Mesendoderm (in vitro differentiated cells): Measurements from ENCODE around the gene KAZN.

Experiments used
- DNase-seq: peaks from one replicate; pipeline ENCODE4 v3.0.0; 2013
- H2AK5ac ChIP-seq: 2 replicates; pipeline ENCODE4 v1.6.1; 2013; ENCODE audit warnings: low read length, inconsistent platforms
- H2BK120ac ChIP-seq: 2 replicates; pipeline ENCODE4 v1.6.1; 2013; ENCODE audit warnings: low read depth, mild to moderate bottlenecking, low read length, moderate library complexity, mixed read lengths
- H2BK15ac ChIP-seq: replicated peaks from 2 replicates; pipeline ENCODE4 v1.6.1; 2013; ENCODE audit warnings: low read depth, mild to moderate bottlenecking, moderate library complexity
- H2BK5ac ChIP-seq: 2 replicates; pipeline ENCODE4 v1.6.1; 2013; ENCODE audit warnings: low read length, inconsistent platforms
- H3K18ac ChIP-seq: 2 replicates; pipeline ENCODE4 v1.6.1; 2013; ENCODE audit warnings: mild to moderate bottlenecking, low read length, mixed read lengths
- H3K23ac ChIP-seq: one replicate; pipeline ENCODE4 v1.6.1; 2013; ENCODE audit warnings: low read length
- H3K27ac ChIP-seq: 2 replicates; pipeline ENCODE4 v1.5.1; 2013; ENCODE audit warnings: low read depth, mild to moderate bottlenecking, inconsistent platforms, low read length, moderate library complexity
- H3K27me3 ChIP-seq: 2 replicates; pipeline ENCODE4 v1.6.1; 2013; ENCODE audit warnings: low read length, control low read depth, mild to moderate bottlenecking, inconsistent platforms; ENCODE audit not compliant: insufficient read depth, poor library complexity
- H3K36me3 ChIP-seq: 2 replicates; pipeline ENCODE4 v1.6.1; 2013; ENCODE audit warnings: low read length, inconsistent platforms; ENCODE audit not compliant: control insufficient read depth, insufficient read depth
- H3K4ac ChIP-seq: one replicate; pipeline ENCODE4 v1.6.1; 2013; ENCODE audit warnings: low read depth, mild to moderate bottlenecking, low read length, moderate library complexity
- H3K4me1 ChIP-seq: 2 replicates; pipeline ENCODE4 v1.6.1; 2013; ENCODE audit warnings: low read depth, low read length, inconsistent platforms; ENCODE audit not compliant: control insufficient read depth
- H3K4me2 ChIP-seq: 2 replicates; pipeline ENCODE4 v1.6.1; 2013; ENCODE audit warnings: low read length
- H3K4me3 ChIP-seq: 2 replicates; pipeline ENCODE4 v1.5.1; 2013; ENCODE audit warnings: mild to moderate bottlenecking, low read length
- H3K56ac ChIP-seq: one replicate; pipeline ENCODE4 v1.6.1; 2013; ENCODE audit warnings: low read length
- H3K79me1 ChIP-seq: 2 replicates; pipeline ENCODE4 v1.6.1; 2013; ENCODE audit warnings: low read length, inconsistent platforms
- H3K79me2 ChIP-seq: 2 replicates; pipeline ENCODE4 v1.6.1; 2013; ENCODE audit warnings: mild to moderate bottlenecking, low read length; ENCODE audit not compliant: control insufficient read depth, insufficient read depth
- H3K9ac ChIP-seq: 2 replicates; pipeline ENCODE4 v1.6.1; 2013; ENCODE audit warnings: low read length, inconsistent platforms
- H4K5ac ChIP-seq: one replicate; pipeline ENCODE4 v1.6.1; 2013; ENCODE audit warnings: low read length
- H4K8ac ChIP-seq: one replicate; pipeline ENCODE4 v1.6.1; 2013; ENCODE audit warnings: low read depth, mild to moderate bottlenecking, control low read depth, low read length, moderate library complexity
- WGBS: extraction: QIAGEN DNeasy Blood & Tissue Kit; methylation state at CpG from one replicate; pipeline ENCODE4 v1.1.7; 2013; ENCODE audit warnings: low lambda C conversion rate, missing lambda C conversion rate; ENCODE audit not compliant: insufficient coverage; ENCODE audit errors: extremely low coverage; 5-methylcytosine and 5-hydroxymethylcytosine counted together

KAZN gene

DNA sequence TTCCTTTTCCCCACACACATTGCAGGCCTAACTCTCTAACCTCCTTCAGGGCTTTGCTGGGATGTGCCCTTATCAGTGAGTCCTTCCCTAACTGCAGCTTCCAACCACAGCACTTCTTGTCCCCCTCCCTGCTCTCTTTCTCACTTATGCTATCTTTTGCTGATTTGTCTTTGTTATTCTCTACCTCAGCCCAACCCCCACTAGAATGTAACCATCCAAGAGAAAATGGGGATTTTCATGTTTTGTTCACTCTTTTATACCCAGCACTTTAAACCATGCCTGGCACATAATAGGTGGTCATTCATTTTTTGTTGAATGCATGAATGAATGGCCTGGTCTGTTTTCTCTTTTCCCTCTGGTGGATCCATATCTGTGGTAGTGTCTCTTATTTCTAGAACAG lies 243.5 kb downstream of the KAZN start:
- H3K4me2 ChIP-seq: no peak overlapping the region
- H2BK5ac ChIP-seq: no peak overlapping the region

GRCh38 chr1:14842361-14842760 lies 243.9 kb downstream of the KAZN start:
- H2BK120ac ChIP-seq: no peak overlapping the region
- H3K4me1 ChIP-seq: no peaks in the 10 kb centered on the region
- no peak overlapping the region for H2BK15ac ChIP-seq
- no peak overlapping the region for H3K4ac ChIP-seq
- DNase-seq: no peak
- H2BK5ac ChIP-seq: no peak overlapping the region
- no peak overlapping the region for H4K8ac ChIP-seq
- no peak overlapping the region for H3K4me3 ChIP-seq
- H3K9ac ChIP-seq: no peak overlapping the region
- H3K18ac ChIP-seq: no peak overlapping the region
- no peaks in the 10 kb centered on the region for H3K36me3 ChIP-seq
- H3K27me3 ChIP-seq: no peaks in the 10 kb centered on the region
- H3K4me2 ChIP-seq: no peak overlapping the region
- H2AK5ac ChIP-seq: no peak overlapping the region
- H3K79me1 ChIP-seq: no peaks in the 10 kb centered on the region
- H3K23ac ChIP-seq: no peak overlapping the region
- H3K56ac ChIP-seq: no peak overlapping the region
- no CpG with 5 or more reads among the region's 4 CpGs for WGBS
- no peak overlapping the region for H4K5ac ChIP-seq
- H3K27ac ChIP-seq: no peak overlapping the region
- H3K79me2 ChIP-seq: no peaks in the 10 kb centered on the region

More for the DNA sequence above, 243.5 kb downstream of the KAZN start:
- Histone ChIP-seq H2AK5ac (no peak overlapping the region), H2BK15ac (no peak overlapping the region), H3K23ac (no peak overlapping the region), H3K79me2 (no peaks in the 10 kb centered on the region), H3K9ac (no peak overlapping the region), H2BK120ac (no peak overlapping the region), H3K79me1 (no peaks in the 10 kb centered on the region), H3K4ac (no peak overlapping the region), H4K5ac (no peak overlapping the region), H3K36me3 (no peaks in the 10 kb centered on the region), H3K4me3 (no peak overlapping the region), H3K56ac (no peak overlapping the region), H3K27me3 (no peaks in the 10 kb centered on the region), H4K8ac (no peak overlapping the region), H3K4me1 (no peaks in the 10 kb centered on the region), H3K27ac (no peak overlapping the region), H3K18ac (no peak overlapping the region)
- no peak for DNase-seq

- Histone ChIP-seq H3K4me1 (no peaks in the 10 kb centered on the region), H2BK15ac (no peak overlapping the region), H4K8ac (no peak overlapping the region), H3K27me3 (no peaks in the 10 kb centered on the region), H3K18ac (no peak overlapping the region), H2BK5ac (no peak overlapping the region), H3K36me3 (no peaks in the 10 kb centered on the region), H3K79me1 (no peaks in the 10 kb centered on the region), H3K4ac (no peak overlapping the region), H2AK5ac (no peak overlapping the region), H3K27ac (no peak overlapping the region), H3K56ac (no peak overlapping the region), H3K23ac (no peak overlapping the region), H3K79me2 (no peaks in the 10 kb centered on the region), H4K5ac (no peak overlapping the region), H3K9ac (no peak overlapping the region), H2BK120ac (no peak overlapping the region), H3K4me2 (no peak overlapping the region), H3K4me3 (no peak overlapping the region)
- no CpG with 5 or more reads among the region's 2 CpGs for whole genome bisulfite sequencing
- no peak for DNase-seq
Observed at GRCh38 chr1:14842891-14843290, 244.4 kb downstream of the KAZN start.

DNA sequence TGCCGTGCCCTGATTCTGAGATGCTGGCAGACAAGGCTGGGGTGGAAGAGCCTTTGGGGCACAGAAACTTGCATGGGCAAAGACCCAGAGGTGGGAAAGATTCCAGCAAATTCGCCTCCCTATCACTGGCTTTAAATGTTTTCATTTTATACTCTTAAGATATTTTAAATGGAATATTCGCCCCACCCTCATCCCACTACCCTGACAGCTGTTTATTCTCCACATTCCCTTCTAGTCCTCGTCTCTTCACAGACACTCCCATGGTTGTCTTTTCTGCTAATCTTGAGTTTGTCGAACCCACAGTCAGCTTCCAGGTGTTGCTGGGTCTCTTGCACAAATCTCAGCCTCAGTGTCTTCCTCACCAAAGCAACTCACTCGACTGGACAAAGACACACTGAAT lies 245.0 kb downstream of the KAZN start:
- Histone ChIP-seq H3K4me1 (no peaks in the 10 kb centered on the region), H2BK15ac (no peak overlapping the region), H3K56ac (no peak overlapping the region), H2BK120ac (no peak overlapping the region), H3K36me3 (no peaks in the 10 kb centered on the region), H3K27ac (no peak overlapping the region), H4K5ac (no peak overlapping the region), H2BK5ac (no peak overlapping the region), H3K9ac (no peak overlapping the region), H3K23ac (no peak overlapping the region), H4K8ac (no peak overlapping the region), H3K4me2 (no peak overlapping the region), H3K4ac (no peak overlapping the region), H3K79me2 (no peaks in the 10 kb centered on the region), H2AK5ac (no peak overlapping the region), H3K79me1 (no peaks in the 10 kb centered on the region), H3K4me3 (no peak overlapping the region), H3K27me3 (no peaks in the 10 kb centered on the region), H3K18ac (no peak overlapping the region)
- no peak for DNase-seq
- WGBS: no CpG with 5 or more reads among the region's 6 CpGs

- no peak for DNase-seq
- no peak overlapping the region for H3K4me3 ChIP-seq
- H2AK5ac ChIP-seq: no peak overlapping the region
- H2BK15ac ChIP-seq: no peak overlapping the region
- H2BK120ac ChIP-seq: no peak overlapping the region
- H3K9ac ChIP-seq: no peak overlapping the region
- H3K4ac ChIP-seq: no peak overlapping the region
- no peaks in the 10 kb centered on the region for H3K27me3 ChIP-seq
- WGBS: no CpG with 5 or more reads among the region's 2 CpGs
- no peaks in the 10 kb centered on the region for H3K79me1 ChIP-seq
- no peak overlapping the region for H2BK5ac ChIP-seq
- no peaks in the 10 kb centered on the region for H3K4me1 ChIP-seq
- no peak overlapping the region for H4K5ac ChIP-seq
- H3K56ac ChIP-seq: no peak overlapping the region
- no peaks in the 10 kb centered on the region for H3K79me2 ChIP-seq
- H3K18ac ChIP-seq: no peak overlapping the region
- H3K23ac ChIP-seq: no peak overlapping the region
- H3K36me3 ChIP-seq: no peaks in the 10 kb centered on the region
- no peak overlapping the region for H3K4me2 ChIP-seq
- H4K8ac ChIP-seq: no peak overlapping the region
- no peak overlapping the region for H3K27ac ChIP-seq
Observed at GRCh38 chr1:14844356-14844755, 245.9 kb downstream of the KAZN start.

GRCh38 chr1:14844923-14845617 lies 246.6 kb downstream of the KAZN start:
- no peak for DNase-seq
- H4K5ac ChIP-seq: no peak overlapping the region
- H3K27ac ChIP-seq: no peak overlapping the region
- H3K79me2 ChIP-seq: no peaks in the 10 kb centered on the region
- H4K8ac ChIP-seq: no peak overlapping the region
- no peak overlapping the region for H3K18ac ChIP-seq
- no peaks in the 10 kb centered on the region for H3K36me3 ChIP-seq
- no peak overlapping the region for H2BK15ac ChIP-seq
- no peak overlapping the region for H2BK120ac ChIP-seq
- no peak overlapping the region for H2AK5ac ChIP-seq
- H3K4me1 ChIP-seq: no peaks in the 10 kb centered on the region
- H3K4ac ChIP-seq: no peak overlapping the region
- no peak overlapping the region for H3K56ac ChIP-seq
- H3K9ac ChIP-seq: no peak overlapping the region
- no peak overlapping the region for H3K4me2 ChIP-seq
- no peaks in the 10 kb centered on the region for H3K27me3 ChIP-seq
- H3K79me1 ChIP-seq: no peaks in the 10 kb centered on the region
- H2BK5ac ChIP-seq: no peak overlapping the region
- no peak overlapping the region for H3K23ac ChIP-seq
- no peak overlapping the region for H3K4me3 ChIP-seq
- WGBS: 100% methylated on average over 2 of the region's 2 CpGs
